Ectodermal cell (in vitro differentiated cells): Measurements from ENCODE around the gene PTPRG.

Source experiments
- H3K27ac ChIP-seq: 2 replicates; pipeline ENCODE4 v1.7.0; 2013; ENCODE audit warnings: mild to moderate bottlenecking, low read depth, low read length; ENCODE audit not compliant: insufficient read depth, poor library complexity, severe bottlenecking
- H3K27me3 ChIP-seq: 2 replicates; pipeline ENCODE4 v1.7.0; 2013; ENCODE audit warnings: mild to moderate bottlenecking, low read length; ENCODE audit not compliant: insufficient read depth, control insufficient read depth, poor library complexity, severe bottlenecking
- H3K36me3 ChIP-seq: one replicate; pipeline ENCODE4 v1.7.0; 2013; ENCODE audit warnings: low read length; ENCODE audit not compliant: control insufficient read depth, insufficient read depth
- H3K4me1 ChIP-seq: one replicate; pipeline ENCODE4 v1.7.0; 2013; ENCODE audit warnings: low read length; ENCODE audit not compliant: control insufficient read depth, insufficient read depth
- H3K4me3 ChIP-seq: 2 replicates; pipeline ENCODE4 v1.7.0; 2013; ENCODE audit warnings: low read depth, low read length, control low read depth; ENCODE audit not compliant: insufficient read depth
- H3K9me3 ChIP-seq: 2 replicates; pipeline ENCODE4 v1.7.0; 2013; ENCODE audit warnings: mild to moderate bottlenecking, low read length, moderate library complexity; ENCODE audit not compliant: control insufficient read depth
- WGBS, 2 experiments: methylation state at CpG; one replicate each; pipeline ENCODE4 v1.1.7; 2013; ENCODE audit warnings: missing lambda C conversion rate in 2 of 2; 5-methylcytosine and 5-hydroxymethylcytosine counted together

The PTPRG gene

GRCh38 chr3:61583890-61584875, 22.8 kb downstream of the PTPRG start:
- H3K4me1 ChIP-seq, result no peaks in the 10 kb centered on the region
- H3K36me3 ChIP-seq, result no peaks in the 10 kb centered on the region
- H3K4me3 ChIP-seq, result no peak overlapping the region
- H3K9me3 ChIP-seq, result no peaks in the 10 kb centered on the region
- 83 to 87% methylated on average over 9 to 10 of the region's 10 CpGs for WGBS, 2 experiments
- no peaks in the 10 kb centered on the region for H3K27me3 ChIP-seq
- H3K27ac ChIP-seq, result no peak overlapping the region

- no peaks in the 10 kb centered on the region for H3K9me3 ChIP-seq
- no peak overlapping the region for H3K27ac ChIP-seq
- H3K36me3 ChIP-seq, result no peaks in the 10 kb centered on the region
- H3K27me3 ChIP-seq, result no peaks in the 10 kb centered on the region
- peaks cover 8% of the 10 kb centered on the region for H3K4me1 ChIP-seq
- H3K4me3 ChIP-seq, result no peak overlapping the region
- 94 to 97% methylated on average over 5 of the region's 5 CpGs for WGBS, 2 experiments
Observed at GRCh38 chr3:61589856-61590255, 28.5 kb downstream of the PTPRG start.

GRCh38 chr3:61591300-61591699, 29.9 kb downstream of the PTPRG start:
- peaks cover 8% of the 10 kb centered on the region for H3K4me1 ChIP-seq
- H3K4me3 ChIP-seq, result no peak overlapping the region
- H3K27me3 ChIP-seq, result no peaks in the 10 kb centered on the region
- no peaks in the 10 kb centered on the region for H3K36me3 ChIP-seq
- no peaks in the 10 kb centered on the region for H3K9me3 ChIP-seq
- no peak overlapping the region for H3K27ac ChIP-seq

- WGBS, 2 experiments, result 86 to 91% methylated on average over 4 of the region's 4 CpGs
- Histone ChIP-seq H3K27ac (no peak overlapping the region), H3K9me3 (no peaks in the 10 kb centered on the region), H3K4me3 (no peak overlapping the region), H3K27me3 (no peaks in the 10 kb centered on the region), H3K4me1 (peaks cover 8% of the 10 kb centered on the region), H3K36me3 (no peaks in the 10 kb centered on the region)
Observed at GRCh38 chr3:61593446-61594029, 32.2 kb downstream of the PTPRG start.

- no peaks in the 10 kb centered on the region for H3K36me3 ChIP-seq
- 75 to 81% methylated on average over 9 to 12 of the region's 12 CpGs for WGBS, 2 experiments
- H3K27ac ChIP-seq, result no peak overlapping the region
- H3K4me1 ChIP-seq, result peaks cover 8% of the 10 kb centered on the region
- H3K27me3 ChIP-seq, result no peaks in the 10 kb centered on the region
- H3K4me3 ChIP-seq, result no peak overlapping the region
- H3K9me3 ChIP-seq, result no peaks in the 10 kb centered on the region
Observed at GRCh38 chr3:61594144-61594963, 33.0 kb downstream of the PTPRG start.

GRCh38 chr3:61594964-61595285, 33.6 kb downstream of the PTPRG start:
- H3K27me3 ChIP-seq, result no peaks in the 10 kb centered on the region
- no peak overlapping the region for H3K27ac ChIP-seq
- no peaks in the 10 kb centered on the region for H3K36me3 ChIP-seq
- H3K4me1 ChIP-seq, result peaks cover 8% of the 10 kb centered on the region
- H3K9me3 ChIP-seq, result no peaks in the 10 kb centered on the region
- H3K4me3 ChIP-seq, result no peak overlapping the region
- WGBS, 2 experiments, result 89 to 92% methylated on average over 9 of the region's 9 CpGs

- Histone ChIP-seq H3K36me3 (no peaks in the 10 kb centered on the region), H3K9me3 (no peaks in the 10 kb centered on the region), H3K27ac (no peak overlapping the region), H3K4me1 (peaks cover 8% of the 10 kb centered on the region), H3K27me3 (no peaks in the 10 kb centered on the region), H3K4me3 (no peak overlapping the region)
- WGBS, 2 experiments, result 42 to 64% methylated on average over 1 of the region's 1 CpG
Observed at GRCh38 chr3:61595288-61595687, 33.9 kb downstream of the PTPRG start.

GRCh38 chr3:61595826-61596225, 34.5 kb downstream of the PTPRG start:
- Histone ChIP-seq H3K27me3 (no peaks in the 10 kb centered on the region), H3K27ac (no peak overlapping the region), H3K4me1 (peaks cover 8% of the 10 kb centered on the region), H3K9me3 (no peaks in the 10 kb centered on the region), H3K36me3 (no peaks in the 10 kb centered on the region), H3K4me3 (no peak overlapping the region)
- WGBS, 2 experiments, result 89 to 100% methylated on average over 2 to 3 of the region's 3 CpGs

GRCh38 chr3:61597906-61598305, 36.5 kb downstream of the PTPRG start:
- no peaks in the 10 kb centered on the region for H3K9me3 ChIP-seq
- H3K36me3 ChIP-seq, result peaks cover 2% of the 10 kb centered on the region
- no peaks in the 10 kb centered on the region for H3K27me3 ChIP-seq
- H3K27ac ChIP-seq, result no peak overlapping the region
- 93 to 95% methylated on average over 7 of the region's 7 CpGs for WGBS, 2 experiments
- H3K4me1 ChIP-seq, result peaks cover 8% of the 10 kb centered on the region
- H3K4me3 ChIP-seq, result no peak overlapping the region

- H3K27ac ChIP-seq, result no peak overlapping the region
- no peaks in the 10 kb centered on the region for H3K4me1 ChIP-seq
- no peak overlapping the region for H3K4me3 ChIP-seq
- WGBS, 2 experiments, result 95 to 98% methylated on average over 2 of the region's 2 CpGs
- H3K36me3 ChIP-seq, result peaks cover 6% of the 10 kb centered on the region
- no peaks in the 10 kb centered on the region for H3K27me3 ChIP-seq
- H3K9me3 ChIP-seq, result no peaks in the 10 kb centered on the region
Observed at GRCh38 chr3:61600195-61600594, 38.8 kb downstream of the PTPRG start.
